Measurements from ENCODE around the gene TYW3.
"Not testable (repeated sequence)": the region's sequence is repeated elsewhere in the genome, so short reads cannot be mapped to it uniquely, and the experiment has no call there.

DNA sequence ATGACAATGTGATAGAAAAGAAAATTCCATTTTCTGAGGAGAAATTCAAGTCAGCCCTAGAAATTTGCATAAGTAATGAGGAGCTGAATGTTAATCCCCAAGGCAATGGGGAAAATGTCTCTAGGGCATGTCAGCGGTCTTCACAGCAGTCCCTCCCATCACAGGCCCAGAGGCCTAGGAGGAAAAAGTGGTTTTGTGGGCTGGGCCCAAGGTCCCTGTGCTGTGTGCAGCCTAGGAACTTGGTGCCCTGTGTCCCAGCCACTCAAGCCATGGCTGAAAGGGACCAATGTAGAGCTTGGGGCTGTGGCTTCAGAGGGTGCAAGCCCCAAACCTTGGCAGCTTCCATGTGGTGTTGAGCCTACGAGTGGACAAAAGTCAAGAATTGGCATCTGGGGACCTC is 23.7 kb downstream of the TYW3 start:
- TF ChIP-seq CTCF (IDR thresholded peaks at IDR 0.05 in 4 of 5, conservative IDR thresholded peaks at IDR 0.05 in 1 of 5); POLR2A (IDR thresholded peaks at IDR 0.05): not testable (repeated sequence)

Data from gastrocnemius medialis (tissue), 4 donors.